Measurements from ENCODE around the gene HAS3.
"Not testable (repeated sequence)": the region's sequence is repeated elsewhere in the genome, so short reads cannot be mapped to it uniquely, and the experiment has no call there.

Gene HAS3

DNA sequence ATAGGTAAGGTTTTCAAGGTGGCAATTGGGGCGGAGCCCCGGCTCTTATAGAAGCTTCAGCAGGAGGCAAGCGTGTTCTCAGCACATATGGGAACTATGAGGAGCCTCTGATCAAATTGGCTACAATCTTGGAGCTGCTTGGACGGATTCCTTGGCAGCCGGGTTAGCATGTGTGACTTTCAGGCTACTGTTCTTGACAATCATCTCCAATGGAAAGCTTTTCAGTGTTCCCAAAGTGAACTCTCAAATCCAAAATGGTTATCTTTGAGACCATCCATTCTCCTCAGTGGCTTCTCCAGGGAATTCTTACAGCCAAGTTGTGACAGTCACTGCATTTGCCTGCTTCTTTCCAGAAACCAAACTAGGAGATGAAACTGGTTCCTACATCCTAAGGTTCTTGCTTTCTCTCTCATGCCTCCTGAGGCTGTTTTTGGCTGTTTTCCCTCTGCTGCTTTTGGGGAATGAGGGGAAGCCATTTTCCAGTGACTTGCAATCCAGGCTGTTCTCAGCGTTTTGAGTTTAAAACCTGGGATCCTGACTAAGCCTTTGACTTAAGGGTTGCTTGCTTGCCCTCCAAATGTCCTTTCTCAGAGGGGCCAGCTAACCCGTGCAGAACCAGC is 10.9 kb downstream of the HAS3 start:
- DNase-seq (ENCODE audit: low read depth in 2 of 2), result no peak

DNA sequence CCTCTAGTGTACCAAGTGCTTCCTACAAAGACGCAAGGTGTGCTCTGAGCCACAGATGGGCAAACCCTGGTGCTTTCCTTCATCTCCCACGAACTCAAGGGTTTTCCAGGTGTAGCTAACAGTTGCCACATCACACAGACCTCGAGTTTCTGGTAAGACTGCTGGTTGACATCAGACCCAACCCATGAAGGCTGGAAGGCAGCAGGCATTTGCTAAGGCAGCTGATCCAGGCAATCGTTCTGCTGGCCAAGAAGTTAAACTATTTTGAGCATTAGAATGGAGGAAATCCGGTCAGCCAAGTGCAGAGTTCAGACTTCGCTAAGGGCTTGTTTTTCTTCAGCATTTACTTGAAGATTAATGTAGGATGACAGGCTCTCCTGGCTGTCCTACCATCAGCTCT is 11.5 kb downstream of the HAS3 start:
- no peak for DNase-seq (ENCODE audit: low read depth in 2 of 2)

DNA sequence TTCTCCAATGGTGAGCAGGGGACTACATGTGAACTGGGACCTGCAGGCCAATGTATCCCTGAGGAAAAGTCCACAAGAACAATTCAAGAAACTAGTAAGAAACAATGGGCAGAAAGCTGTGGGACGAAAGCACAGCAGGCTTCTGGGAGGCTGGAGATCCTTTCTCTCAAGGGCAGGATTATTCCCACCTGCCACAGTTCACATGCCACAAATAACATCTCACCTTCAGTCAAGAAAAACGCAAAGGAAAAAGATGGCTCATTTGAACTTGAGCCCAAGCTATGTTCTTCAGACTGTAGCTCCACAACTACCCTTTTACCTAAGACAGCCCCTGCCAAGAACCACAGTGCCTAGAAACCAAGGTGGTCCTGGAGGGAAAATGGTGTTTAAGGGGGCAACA is 13.0 kb downstream of the HAS3 start:
- DNase-seq (ENCODE audit: low read depth in 2 of 2), result no peak

DNA sequence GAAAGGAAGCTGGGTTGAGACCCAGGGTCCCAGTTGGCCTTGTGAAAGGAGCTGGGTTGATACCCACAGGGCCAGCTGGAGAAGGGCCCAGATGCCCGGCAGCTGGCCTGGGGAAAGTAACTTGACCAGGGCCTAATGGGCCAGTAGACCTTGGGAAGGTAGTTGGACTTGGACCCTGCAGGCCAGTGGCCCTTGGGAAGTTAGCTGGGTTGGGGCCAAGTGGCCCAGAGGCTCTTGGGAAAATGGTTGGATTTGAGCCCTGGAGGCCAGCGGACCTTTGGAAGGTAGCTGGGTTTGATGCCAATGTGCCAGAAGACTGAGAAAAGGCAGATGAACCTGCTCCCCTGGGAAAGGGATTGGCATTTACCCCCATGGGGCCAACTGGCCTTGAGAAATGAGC is 13.5 kb downstream of the HAS3 start:
- DNase-seq (ENCODE audit: low read depth in 2 of 2), result no peak

DNA sequence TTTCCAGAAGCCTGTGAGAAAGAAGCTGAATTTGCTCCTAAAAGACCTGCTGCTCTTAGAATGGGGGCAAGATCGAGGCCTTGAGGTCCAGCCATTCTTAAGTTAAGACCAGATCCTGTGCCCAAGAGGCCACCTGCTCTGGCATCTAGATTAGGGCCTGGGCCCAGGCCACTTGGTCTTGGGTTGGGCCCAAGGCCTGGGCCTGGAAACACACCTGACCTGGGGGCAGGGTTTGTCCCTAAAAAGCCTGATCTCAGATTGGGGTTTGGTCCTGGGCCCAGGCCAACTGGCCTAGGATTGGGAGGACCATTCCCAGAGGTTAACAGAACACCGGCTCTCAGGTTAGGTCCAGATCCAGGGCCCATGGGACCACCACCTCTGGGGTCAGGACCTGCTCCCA is 14.1 kb downstream of the HAS3 start:
- DNase-seq (ENCODE audit: low read depth in 2 of 2), result no peak

DNA sequence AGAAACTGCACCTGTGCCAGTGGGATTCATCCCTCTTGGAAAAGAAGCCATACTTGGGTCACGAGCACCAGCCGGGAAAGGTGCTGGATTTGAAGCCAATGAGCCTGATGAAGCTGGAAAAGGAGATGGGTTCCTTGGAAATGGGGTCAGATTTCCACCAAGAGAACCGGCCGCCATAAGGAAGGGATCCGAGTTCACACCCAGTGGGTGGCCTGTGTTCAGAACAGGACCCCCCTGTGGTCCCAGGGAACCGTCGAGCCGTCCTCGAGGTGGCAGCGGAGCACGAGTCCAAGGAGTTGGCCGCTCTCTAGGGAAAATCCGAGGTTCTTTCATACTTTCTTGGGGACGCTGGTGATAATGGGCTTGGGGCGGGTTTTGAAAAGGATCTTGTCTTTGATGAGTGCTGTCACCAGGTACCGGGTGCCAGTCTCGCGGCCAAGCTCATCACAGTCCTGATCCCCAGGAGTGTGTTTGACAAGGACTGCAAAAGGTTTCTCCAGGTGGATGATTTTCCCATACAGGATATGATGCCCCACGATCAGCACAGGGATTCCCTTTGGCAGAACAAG is 14.7 kb downstream of the HAS3 start:
- DNase-seq (ENCODE audit: low read depth in 2 of 2), result no peak

DNA sequence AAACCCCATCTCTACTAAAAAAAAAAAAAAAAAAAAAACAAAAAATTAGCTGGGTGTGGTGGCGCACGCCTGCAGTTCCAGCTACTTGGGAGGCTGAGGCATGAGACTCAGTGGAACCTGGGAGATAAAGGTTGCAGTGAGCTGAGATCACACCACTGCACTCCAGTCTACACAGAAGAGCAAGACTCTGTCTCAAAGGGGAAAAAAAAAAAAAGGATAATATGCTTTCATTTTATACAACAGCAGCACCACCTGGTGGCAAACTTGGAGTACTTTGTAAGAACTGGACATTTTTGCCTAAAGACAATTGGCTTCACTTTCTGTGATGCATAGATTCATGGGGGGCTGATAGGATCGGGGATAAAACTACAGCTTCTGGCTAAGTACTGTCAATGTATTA is 18.5 kb downstream of the HAS3 start:
- peak; percentile 40 to 60 for DNase-seq (ENCODE audit: low read depth in 2 of 2)

DNA sequence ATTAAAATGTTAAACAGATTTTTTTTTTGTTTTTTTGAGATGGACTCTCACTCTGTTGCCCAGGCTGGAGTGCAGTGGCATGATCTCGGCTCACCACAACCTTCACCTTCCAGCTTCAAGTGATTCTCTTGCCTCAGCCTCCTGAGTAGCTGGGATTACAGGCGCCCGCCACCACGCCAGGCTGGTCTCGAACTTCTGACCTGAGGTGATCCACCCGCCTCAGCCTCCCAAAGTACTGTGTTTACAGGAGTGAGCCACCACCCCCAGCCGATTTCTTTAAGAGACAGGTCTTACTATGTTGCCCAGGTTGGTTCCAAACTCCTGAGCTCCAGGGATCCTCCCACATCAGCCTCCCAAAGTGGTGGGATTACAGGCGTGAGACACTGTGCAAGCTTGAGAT is 19.0 kb downstream of the HAS3 start:
- DNase-seq (ENCODE audit: low read depth in 2 of 2), result not testable (repeated sequence)

DNA sequence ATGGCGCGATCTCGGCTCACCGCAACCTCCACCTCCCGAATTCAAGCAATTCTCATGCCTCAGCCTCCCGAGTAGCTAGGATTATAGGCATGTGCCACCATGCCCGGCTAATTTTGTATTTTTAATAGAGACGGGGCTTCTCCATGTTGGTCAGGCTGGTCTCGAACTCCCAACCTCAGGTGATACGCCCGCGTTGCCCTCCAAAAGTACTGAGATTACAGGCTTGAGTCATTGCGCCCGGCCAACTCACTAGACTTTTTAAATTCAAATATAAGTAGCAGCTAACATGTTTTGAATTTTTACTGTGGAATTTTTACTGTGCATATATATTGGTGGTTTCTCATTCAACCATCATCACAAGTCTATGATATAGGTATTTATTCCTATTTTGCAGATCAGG is 19.5 kb downstream of the HAS3 start:
- not testable (repeated sequence) for DNase-seq (ENCODE audit: low read depth in 2 of 2)

DNA sequence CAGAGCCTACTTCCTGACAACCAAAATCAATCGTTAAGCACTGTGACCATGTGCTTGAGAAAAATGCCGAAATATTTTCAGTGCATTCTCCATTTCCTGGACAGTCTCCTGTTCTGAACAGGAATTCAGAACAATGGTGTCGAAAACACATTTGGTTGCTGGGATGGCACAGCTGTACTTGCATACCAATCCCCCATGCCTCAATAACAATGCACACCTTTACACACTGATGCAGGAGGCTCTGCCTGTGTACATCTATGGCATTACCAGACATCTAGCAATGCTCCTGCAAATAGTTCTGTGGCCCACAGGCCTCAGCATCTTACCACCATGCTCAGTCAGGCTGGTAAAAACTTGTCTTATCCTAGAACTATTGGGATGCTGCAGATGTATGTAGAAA is 20.8 kb downstream of the HAS3 start:
- no peak for DNase-seq (ENCODE audit: low read depth in 2 of 2)

DNA sequence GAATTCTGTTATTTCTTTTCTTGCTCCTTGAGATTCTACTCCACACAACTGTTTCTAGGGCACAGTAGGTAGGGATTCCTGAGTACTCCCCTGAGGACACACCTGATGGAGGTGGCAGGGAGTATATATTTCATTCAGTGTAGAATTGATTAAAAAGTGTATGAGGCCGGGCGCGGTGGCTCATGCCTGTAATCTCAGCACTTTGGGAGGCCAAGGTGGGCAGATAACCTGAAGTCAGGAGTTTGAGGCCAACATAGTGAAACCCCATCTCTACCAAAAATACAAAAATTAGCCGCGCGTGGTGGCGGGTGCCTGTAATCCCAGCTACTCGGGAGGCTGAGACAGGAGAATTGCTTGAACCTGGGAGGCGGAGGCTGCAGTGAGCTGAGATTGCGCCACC is 21.3 kb downstream of the HAS3 start:
- not testable (repeated sequence) for DNase-seq (ENCODE audit: low read depth in 2 of 2)

DNA sequence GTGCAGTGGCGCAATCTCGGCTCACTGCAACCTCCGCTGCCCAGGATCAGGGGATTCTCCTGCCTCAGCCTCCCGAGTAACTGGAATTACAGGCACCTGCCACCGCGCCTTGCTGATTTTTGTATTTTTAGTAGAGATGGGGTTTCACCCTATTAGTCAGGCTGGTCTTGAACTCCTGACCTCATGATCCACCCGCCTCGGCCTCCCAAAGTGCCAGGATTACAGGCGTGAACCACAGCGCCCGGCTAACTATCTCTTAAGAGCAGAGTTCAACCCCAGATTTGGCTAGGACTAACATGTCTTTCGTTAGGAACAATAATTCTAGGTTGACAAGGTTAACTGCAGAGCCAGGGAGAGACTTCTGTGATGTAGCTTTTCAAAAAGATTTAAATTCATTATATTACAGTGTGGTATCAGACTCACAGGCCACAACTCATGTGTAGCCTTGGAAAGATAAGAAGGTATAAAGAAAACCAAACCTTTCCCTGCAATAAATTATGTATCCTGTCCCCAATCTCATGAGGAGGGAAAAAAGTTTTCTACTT is 22.6 kb downstream of the HAS3 start:
- DNase-seq (ENCODE audit: low read depth in 2 of 2), result no peak

DNA sequence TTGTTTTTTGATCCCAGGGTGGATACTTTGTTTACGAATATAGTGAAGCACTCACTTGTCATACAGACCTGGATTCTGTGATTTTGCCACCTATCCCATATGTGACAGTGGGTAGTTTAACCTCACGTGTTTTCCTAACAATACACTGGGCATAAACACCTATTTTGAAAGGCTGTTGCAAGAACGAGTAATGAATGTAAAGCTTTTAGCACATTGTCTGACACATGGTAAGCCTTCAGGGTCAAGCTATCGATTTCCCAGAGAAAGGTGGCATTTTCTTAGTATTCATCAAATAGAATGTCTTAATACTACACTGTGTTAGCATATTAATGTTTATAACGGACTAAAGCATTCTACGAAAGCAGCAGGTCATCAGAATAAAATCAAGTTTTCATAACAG is 25.0 kb downstream of the HAS3 start:
- no peak for DNase-seq (ENCODE audit: low read depth in 2 of 2)

DNA sequence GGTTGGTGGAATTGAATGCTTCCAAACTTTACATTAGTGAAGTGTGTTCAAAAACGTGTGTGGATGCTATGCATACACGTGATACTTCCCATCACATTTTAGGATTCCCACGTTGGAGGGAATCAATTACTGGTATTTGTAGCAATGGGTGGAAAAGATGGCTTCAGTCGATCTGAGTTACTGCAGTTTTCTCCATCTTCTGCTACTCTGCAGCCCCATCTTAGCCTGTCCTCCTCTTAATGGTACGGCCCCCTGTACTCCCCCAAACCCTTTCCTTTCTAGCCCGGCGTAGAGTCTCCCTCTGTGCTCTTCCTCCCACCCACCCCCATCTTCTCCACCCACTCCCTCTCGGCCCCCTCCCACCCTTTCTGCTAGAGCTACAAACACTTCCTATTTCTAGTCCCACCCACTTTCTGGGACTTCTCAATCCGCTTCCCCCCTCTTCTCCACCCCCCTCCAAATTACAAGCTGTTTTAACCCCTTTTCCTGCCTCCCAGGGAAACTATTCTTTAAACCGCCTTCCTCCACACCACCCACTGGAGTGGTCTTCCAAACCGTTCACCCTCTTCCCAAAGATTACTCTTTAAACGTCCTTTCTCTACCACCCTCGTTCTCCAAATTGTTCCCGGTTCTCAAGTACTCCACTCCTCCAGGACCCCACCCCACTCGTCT is 25.9 kb downstream of the HAS3 start:
- no peak for DNase-seq (ENCODE audit: low read depth in 2 of 2)

DNA sequence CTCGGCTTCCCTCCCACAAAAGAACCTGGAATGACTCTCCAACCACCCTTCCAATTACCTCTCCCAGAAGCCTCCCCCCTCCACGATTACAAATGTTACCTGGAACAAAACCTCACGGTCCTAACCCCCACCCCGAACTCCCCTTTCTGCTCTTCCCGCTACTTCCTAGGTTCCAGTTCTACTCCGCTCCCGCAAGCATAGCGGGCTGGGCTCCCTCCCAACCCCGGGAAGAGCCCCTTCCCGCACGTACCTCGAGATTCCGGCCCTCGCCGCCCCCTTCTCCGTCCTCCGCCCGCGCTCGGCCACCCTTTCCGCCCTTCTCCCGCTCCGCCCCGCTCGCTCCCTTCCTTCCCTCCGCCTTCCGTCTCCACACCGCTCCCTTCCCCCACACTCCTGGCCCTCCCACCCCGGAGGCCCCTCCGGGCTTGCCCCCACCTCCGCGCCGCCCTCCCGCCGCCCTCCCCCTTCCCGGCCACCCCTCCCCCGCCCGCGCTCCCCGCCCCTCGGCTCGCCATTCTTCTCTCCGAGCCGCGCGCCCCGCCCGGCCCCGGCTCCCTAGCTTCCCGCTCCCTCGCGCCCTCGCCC is 26.5 kb downstream of the HAS3 start:
- DNase-seq (ENCODE audit: low read depth in 2 of 2), result peak; percentile 75 to 81

DNA sequence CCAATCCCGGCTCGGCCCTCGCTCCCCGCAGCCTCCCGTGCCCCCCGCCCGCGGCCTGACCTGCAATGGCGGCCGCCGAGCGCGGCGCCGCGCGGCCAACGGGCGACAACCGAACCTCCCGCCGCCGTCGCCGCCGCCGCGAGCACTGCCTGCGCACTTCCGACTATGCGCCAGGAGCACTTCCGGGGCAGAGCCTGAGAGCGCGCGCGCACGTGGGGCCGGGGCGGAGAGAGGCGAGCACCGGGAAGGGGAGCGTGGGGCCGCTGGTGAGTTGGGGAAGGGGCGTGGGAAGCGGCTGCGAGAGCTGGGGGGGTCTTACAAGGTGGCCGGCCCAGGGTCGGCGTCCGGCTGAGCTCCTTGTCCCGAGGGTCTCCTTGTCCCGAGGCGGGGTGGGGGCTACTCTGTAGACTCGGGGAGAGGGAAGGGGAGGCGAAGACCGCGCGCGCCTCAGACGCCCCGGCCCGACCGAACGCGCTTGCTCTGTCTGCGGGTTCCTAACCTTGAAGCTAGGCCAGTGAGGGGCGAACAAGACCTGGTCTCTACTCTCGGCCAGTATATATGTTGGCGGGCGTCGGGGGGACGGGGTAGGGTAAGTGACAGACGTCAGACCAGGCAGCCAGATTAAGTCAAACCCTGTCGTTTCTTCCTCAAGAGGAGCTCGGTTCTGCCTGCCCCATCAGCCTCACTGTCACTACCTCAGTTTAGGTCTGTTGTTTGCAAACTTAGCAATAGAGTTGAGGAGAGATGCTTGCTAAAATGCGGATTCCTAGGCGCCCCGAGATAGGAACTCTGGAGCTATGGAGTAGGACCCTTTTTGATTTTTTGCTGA is 27.2 kb downstream of the HAS3 start, which contains the start of the genes CHTF8 and UTP4:
Gene CHTF8 (minus strand): TSS at position 165 of the 829 bp plus-strand sequence. CDS start 11,130 bp downstream, outside the sequence.
Gene UTP4 (plus strand): TSS at position 226 of the 829 bp plus-strand sequence. CDS start 811 bp downstream, outside the sequence.
- peak; percentile 79 to 86 for DNase-seq (ENCODE audit: low read depth in 2 of 2)

DNA sequence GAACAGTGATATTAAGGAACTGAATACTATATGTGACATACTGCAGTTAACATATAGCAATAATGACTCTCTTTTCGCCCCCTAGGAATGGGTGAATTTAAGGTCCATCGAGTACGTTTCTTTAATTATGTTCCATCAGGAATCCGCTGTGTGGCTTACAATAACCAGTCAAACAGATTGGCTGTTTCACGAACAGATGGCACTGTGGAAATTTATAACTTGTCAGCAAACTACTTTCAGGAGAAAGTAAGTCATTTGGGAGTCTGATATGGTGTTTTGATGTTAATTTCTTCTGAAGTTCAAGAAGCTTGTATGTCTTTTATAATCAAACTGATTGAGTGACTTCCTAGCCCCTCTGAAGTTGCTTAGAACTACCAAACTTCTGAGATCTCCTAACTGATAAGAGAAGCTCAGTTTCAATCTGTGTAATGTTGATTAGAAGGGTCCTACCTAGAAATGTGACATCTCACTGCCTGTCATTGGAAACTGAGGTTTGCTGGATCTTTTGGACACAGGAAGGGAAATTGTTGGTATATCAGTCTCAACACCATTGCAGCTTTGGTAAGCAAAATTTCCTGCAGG is 28.0 kb downstream of the HAS3 start:
- DNase-seq (ENCODE audit: low read depth in 2 of 2), result no peak

DNA sequence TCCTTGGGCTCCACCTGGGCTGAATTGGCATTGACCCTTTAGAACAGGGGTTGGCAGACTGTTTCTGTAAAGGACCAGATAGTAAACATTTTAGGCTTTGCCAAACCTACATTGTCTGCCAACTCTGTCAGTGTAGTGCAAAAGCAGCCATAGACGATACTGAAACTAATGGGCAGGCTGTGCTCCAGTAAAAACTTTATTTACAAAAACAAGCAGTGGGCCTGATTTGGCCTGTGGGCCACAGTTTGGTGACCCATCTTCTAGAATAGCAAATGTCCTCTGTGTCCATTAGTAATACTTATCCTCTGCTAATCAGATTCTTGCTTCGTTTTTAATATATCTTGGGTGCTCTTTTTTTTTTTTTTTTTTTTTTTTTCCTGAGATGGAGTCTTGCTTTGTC is 33.2 kb downstream of the HAS3 start:
- DNase-seq (ENCODE audit: low read depth in 2 of 2), result no peak

DNA sequence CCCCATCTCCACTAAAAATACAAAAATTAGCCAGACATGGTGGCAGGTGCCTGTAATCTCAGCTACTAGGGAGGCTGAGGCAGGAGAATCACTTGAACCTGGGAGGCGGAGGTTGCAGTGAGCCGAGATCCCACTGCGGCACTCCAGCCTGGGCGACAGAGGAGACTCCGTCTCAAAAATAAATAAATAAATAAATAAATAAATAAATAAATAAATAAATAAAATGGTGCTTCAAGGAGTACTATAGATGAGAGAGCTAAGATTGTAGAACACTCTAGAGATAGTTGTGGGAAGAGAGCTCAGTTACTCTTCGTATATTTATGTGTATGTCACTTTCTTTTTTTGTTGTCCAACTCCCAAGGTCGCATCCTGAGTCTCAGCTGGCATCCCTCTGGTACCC is 34.0 kb downstream of the HAS3 start:
- not testable (repeated sequence) for DNase-seq (ENCODE audit: low read depth in 2 of 2)

DNA sequence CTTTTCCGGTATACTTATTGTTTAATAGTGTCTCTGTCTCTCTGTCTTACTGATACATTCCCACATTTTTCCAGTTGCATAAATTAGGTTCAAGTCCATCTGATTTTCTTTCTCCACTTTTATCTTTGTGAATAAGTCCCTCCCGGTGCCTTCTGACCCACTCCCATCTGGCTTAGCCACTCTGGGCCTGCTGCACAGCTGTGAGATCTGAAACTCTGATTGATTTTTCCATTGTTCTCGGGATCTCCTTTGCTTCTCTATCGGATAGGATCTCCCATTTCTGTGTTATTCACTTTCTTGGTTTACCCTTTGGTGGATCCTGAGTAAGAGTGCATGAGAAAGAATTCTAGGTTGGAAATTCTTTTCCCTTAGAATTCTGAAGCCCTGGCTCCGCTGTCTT is 35.6 kb downstream of the HAS3 start:
- no peak for DNase-seq (ENCODE audit: low read depth in 2 of 2)

DNA sequence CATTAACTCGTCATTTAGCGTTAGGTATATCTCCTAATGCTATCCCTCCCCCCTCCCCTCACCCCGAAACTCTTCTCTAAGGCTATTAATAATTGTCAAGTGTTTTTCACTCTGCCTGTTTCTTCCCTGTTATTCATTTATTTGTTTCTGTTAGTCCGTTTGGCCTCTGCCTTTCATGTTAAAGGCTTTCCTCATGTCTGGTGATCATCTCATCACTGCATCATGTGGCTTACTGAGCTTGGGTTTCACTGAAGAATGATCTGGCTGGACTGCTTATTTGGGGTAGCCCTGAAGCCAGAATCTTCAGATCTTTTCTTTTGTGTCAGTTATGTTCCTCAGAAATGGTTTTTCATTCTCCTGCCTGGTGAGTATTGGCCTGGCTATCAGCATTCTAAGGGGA is 36.5 kb downstream of the HAS3 start:
- DNase-seq (ENCODE audit: low read depth in 2 of 2), result no peak

All from stimulated activated CD4-positive, alpha-beta T cell treated with anti-CD3 and anti-CD28 coated beads, Interleukin-1b, Interleukin-23, amount 100 ng/mL, for 4 hours (primary cell).